SJSA1 (cell line): ENCODE measurements around the gene CYB561D2. TPM values are rescaled to one million over a fixed set of nuclear protein-coding genes. Genes with fewer than 3 reads are reported as not detected.
"Not testable (repeated sequence)": the region's sequence is repeated elsewhere in the genome, so short reads cannot be mapped to it uniquely, and the experiment has no call there.

Source experiments
- DNase-seq, 2 experiments: peaks; one replicate each; pipeline ENCODE4 v3.0.0-alpha.2; 2015 to 2020; ENCODE audit warnings: low spot score in 2 of 2, low read depth in 1 of 2
- H3K27ac ChIP-seq: fragments of 250-450 bp; sonication (Bioruptor Pico); 2 replicates; pipeline ENCODE4 v1.5.1; 2020; ENCODE audit warnings: mild to moderate bottlenecking, moderate library complexity
- H3K27me3 ChIP-seq: fragments of 250-450 bp; sonication (Bioruptor Pico); replicated peaks from 2 replicates; pipeline ENCODE4 v1.5.1; 2020; ENCODE audit warnings: mild to moderate bottlenecking, moderate library complexity
- H3K36me3 ChIP-seq: fragments of 250-450 bp; sonication (Bioruptor Pico); 2 replicates; pipeline ENCODE4 v1.5.1; 2020; ENCODE audit warnings: mild to moderate bottlenecking
- H3K4me1 ChIP-seq: fragments of 250-450 bp; sonication (Bioruptor Pico); replicated peaks from 2 replicates; pipeline ENCODE4 v1.6.1; 2021; ENCODE audit warnings: mild to moderate bottlenecking
- H3K4me3 ChIP-seq: fragments of 250-450 bp; sonication (Bioruptor Pico); 2 replicates; pipeline ENCODE4 v1.5.1; 2020; ENCODE audit warnings: mild to moderate bottlenecking
- H3K9me3 ChIP-seq: fragments of 250-450 bp; sonication (Bioruptor Pico); replicated peaks from 2 replicates; pipeline ENCODE4 v1.5.1; 2020; ENCODE audit warnings: mild to moderate bottlenecking
- total RNA-seq: library from RNA; depleted of rRNA; stranded (reverse); fragments of >200 nt; shearing (Covaris generic); gene quantifications from 2 replicates; pipeline ENCODE4 v1.2.3, GENCODE V29; 2014; rRNA removed

CYB561D2 gene, protein sequence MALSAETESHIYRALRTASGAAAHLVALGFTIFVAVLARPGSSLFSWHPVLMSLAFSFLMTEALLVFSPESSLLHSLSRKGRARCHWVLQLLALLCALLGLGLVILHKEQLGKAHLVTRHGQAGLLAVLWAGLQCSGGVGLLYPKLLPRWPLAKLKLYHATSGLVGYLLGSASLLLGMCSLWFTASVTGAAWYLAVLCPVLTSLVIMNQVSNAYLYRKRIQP
- 13.7 and 14.3 TPM in 2 replicates for total RNA-seq

DNA sequence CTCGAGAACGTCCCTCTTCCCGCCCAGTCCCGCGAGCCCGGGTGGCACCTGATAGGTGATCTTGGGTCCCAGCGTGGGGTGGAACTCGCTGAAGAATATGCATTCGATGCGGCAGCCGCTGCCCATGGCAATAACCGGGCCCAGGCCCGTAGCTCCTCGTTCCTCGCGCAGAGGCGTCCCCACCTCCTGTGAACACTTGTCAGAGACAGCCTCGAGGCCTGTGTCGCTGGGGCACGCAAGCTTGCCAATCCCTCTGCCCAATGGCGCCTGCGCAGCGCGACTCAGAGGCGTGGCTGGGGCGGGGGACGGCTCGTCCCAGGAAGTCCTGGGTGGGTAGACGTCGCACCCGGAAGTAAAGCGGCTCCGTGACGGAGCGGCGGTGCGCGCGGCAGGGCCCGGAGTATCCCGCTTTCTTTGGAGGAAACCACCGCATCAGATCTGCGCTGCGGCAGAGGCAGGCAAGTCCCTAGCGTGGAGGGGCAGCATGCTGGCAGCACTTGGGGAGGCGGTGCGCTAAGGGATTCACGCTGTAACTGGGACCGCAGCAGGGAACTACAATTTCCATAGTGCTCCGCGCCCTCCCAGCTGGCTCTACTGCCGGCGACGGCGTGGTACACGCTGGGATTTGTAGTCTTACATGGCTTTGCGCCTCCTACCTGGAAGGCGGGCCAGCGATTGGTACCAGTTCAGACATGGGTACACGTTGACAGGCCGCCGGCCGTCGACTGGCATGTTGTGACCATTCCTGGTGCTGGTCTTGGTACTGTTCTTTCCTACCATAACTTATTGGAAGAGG lies at the start of gene CYB561D2, which contains the start of gene NPRL2:
Gene CYB561D2, plus strand, starts transcription at position 336 of the 796 bp plus-strand sequence. CDS start 572 bp downstream, outside the sequence.
Gene NPRL2, minus strand, starts transcription at position 249 of the 796 bp plus-strand sequence. Its CDS starts 123 bp downstream, at position 126.
- peaks cover 21% of the 10 kb centered on the region for H3K4me1 ChIP-seq
- H3K9me3 ChIP-seq: no peaks in the 10 kb centered on the region
- peak; percentile 93 to 96 for DNase-seq
- no peaks in the 10 kb centered on the region for H3K27me3 ChIP-seq
- H3K27ac ChIP-seq: peak within 1 kb of the TSS; percentile 53
- peak within 1 kb of the TSS; percentile 75 for H3K4me3 ChIP-seq
- H3K36me3 ChIP-seq: peaks cover 47% of the 10 kb centered on the region

DNA sequence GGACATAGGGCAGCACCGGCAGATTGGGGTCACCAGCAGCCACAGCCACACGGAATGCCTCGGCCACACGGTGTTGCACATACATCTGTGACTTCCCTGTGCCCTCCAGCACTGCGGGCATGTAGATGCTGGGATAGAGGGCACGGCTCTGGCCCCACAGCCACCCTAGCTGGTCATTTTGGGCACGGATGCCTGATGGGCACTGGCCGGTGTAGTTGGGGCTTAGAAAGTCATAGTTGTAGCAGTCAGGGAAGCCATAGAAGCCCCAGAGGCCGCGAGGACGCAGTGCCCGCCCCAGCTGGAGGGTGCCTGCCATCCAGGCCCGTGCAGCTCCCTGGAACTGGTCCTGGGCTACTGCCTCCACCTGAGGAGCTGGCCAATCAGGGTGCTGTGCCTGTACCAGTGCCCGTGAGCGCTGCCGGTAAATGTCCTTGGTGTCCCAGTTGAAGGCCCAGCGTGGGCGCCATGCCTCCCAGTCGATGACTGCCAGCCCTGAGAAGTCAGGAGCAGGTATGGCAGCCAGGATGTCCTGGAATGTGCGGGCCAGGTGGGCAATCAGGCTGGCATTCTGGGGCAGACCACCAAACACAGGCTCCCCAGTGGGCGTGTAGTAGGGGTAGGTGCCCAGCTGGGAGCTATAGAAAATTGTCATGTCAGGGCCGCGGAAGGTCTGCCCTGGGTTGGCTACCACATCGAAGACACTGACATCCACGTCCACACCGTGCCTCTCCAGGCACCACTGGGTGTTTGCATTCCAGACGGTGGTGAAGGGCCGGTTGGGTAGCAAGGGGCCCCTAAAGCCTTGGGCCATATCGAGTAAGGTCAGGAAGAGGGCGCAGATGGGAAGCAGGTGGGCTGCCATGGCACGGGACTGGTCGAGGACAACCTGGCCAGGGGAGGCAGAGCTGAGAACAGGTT lies 48.3 kb upstream of the CYB561D2 start:
- H3K9me3 ChIP-seq: no peaks in the 10 kb centered on the region
- H3K36me3 ChIP-seq: no peaks in the 10 kb centered on the region
- H3K4me3 ChIP-seq: no peak overlapping the region
- H3K4me1 ChIP-seq: peaks cover 16% of the 10 kb centered on the region
- no peak for DNase-seq
- H3K27ac ChIP-seq: no peak overlapping the region
- no peaks in the 10 kb centered on the region for H3K27me3 ChIP-seq

DNA sequence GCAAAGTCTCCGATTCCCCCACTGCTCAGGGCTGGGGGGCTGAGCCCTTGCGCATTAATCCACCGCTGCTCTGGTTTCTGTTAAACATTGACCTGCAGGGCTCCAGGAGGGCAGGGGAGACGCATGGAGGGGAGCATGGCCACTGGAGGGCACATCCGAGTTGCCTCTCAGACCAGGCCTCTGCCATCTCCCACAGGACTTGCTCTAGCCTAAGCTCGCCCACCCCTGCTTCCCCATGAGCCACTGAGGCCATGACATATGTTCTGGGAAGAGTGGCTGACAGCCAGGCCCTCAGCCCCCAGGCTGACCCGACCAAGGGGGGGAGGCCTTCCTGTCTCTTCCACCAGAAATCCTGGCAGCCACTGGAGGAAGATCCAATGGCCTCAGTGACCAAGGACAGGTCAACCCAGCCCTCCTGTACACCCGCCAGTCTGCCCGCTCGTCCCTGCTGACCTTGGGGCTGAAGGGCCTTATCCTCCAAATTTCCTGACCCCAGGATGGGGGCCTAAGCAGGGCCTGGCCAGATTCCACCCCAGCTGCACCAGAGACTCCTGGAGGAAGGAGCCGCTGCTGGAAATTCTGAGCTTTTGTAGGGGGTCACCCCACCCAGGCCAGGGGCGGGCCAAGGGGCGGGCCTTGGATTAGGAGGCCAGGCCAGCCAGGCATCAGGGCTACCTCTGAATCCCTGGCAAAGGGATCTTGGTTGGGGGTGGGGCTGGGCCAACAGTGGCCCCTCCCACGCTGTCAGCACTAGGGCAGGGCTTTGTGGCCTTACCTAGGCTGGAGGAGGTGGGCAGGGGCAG lies 47.4 kb upstream of the CYB561D2 start, which contains the start of gene HYAL1:
Gene HYAL1, minus strand, starts transcription at position 562 of the 803 bp plus-strand sequence. CDS start 618 bp downstream, outside the sequence.
- DNase-seq: no peak
- Histone ChIP-seq H3K4me1 (peaks cover 16% of the 10 kb centered on the region), H3K27ac (no peak within 1 kb of the TSS), H3K36me3 (no peaks in the 10 kb centered on the region), H3K27me3 (no peaks in the 10 kb centered on the region), H3K9me3 (no peaks in the 10 kb centered on the region), H3K4me3 (no peak within 1 kb of the TSS)

DNA sequence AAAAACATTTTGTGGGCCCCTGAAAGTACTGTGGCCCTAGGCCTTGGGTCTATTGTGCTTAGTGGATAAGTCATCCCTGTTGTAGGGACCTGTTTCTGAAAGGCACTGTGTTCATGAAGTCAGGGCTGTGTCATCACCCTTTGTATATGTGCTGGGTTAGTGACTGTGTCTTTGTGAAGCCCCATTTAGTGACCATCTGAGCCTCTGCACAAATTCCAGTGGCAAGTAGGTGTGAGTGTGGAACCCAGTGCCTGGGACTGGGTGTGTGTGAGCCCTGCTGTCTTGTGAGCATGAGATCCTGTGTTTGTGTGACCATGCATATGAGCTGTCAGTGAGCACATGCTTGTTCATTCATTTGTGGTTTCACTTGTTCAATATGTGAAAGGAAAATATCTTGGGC lies 46.1 kb upstream of the CYB561D2 start:
- DNase-seq: no peak

DNA sequence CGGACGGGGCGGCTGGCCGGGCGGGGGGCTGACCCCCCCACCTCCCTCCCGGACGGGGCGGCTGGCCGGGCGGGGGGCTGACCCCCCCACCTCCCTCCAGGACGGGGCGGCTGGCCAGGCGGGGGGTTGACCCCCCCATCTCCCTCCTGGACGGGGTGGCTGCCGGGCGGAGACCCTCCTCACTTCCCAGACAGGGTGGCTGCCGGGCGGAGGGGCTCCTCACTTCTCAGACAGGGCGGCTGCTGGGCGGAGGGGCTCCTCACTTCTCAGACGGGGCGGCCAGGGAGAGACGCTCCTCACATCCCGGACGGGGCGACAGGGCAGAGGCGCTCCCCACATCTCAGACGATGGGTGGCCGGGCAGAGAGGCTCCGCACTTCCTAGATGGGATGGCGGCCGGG lies 38.6 kb upstream of the CYB561D2 start:
- not testable (repeated sequence) for H3K36me3 ChIP-seq, H3K9me3 ChIP-seq, H3K4me1 ChIP-seq, H3K27ac ChIP-seq, H3K27me3 ChIP-seq, DNase-seq, H3K4me3 ChIP-seq

More for the DNA sequence above, 46.1 kb upstream of the CYB561D2 start:
- no peaks in the 10 kb centered on the region for H3K36me3 ChIP-seq
- no peak overlapping the region for H3K27ac ChIP-seq
- H3K4me1 ChIP-seq: peaks cover 9% of the 10 kb centered on the region
- H3K9me3 ChIP-seq: no peaks in the 10 kb centered on the region
- H3K4me3 ChIP-seq: no peak overlapping the region
- H3K27me3 ChIP-seq: no peaks in the 10 kb centered on the region

DNA sequence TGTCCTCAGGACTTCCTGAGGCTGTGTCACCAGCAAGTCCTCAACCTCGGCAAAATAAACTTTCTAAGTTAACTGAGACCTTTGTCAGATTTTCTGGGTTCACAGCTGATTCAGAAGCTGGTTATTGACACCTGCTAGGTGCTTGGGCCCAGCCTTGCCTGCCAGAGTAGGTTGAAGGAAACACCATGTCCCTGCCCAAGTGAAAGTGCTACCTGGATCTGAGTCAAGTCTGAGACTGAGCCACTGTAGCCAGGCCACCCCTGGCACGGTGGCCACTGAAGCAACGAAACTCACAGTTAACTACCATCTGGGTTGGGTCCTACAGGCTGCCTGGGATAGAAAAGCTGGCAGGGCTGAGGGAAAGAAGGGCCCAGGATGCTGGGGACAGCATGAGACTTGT lies 36.3 kb upstream of the CYB561D2 start:
- Histone ChIP-seq H3K27me3 (no peaks in the 10 kb centered on the region), H3K36me3 (peaks cover 26% of the 10 kb centered on the region), H3K27ac (no peak overlapping the region), H3K4me1 (peaks cover 6% of the 10 kb centered on the region), H3K4me3 (no peak overlapping the region), H3K9me3 (no peaks in the 10 kb centered on the region)
- no peak for DNase-seq

DNA sequence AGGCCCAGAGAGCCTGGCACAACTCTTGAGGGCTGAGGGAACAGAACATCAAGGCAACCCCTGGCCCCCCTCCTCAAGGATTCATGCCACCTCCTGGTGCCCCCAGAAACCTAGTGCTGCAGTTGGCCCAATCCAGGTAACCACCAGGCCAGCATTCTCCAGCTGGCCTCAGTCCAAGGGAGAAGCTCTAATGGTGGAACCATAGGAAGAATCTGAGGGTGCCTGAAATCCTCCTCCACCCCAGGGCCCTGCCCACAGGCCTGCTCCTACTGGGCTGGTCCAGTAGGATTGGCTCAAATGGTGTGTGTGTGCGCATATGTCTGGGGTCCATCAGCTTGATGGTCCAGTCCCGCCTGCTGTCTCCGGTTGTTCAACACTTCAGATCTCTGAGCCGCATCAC lies 35.8 kb upstream of the CYB561D2 start:
- Histone ChIP-seq H3K36me3 (peaks cover 31% of the 10 kb centered on the region), H3K4me1 (peaks cover 6% of the 10 kb centered on the region), H3K9me3 (no peaks in the 10 kb centered on the region), H3K27me3 (no peaks in the 10 kb centered on the region), H3K4me3 (no peak overlapping the region), H3K27ac (no peak overlapping the region)
- no peak for DNase-seq

DNA sequence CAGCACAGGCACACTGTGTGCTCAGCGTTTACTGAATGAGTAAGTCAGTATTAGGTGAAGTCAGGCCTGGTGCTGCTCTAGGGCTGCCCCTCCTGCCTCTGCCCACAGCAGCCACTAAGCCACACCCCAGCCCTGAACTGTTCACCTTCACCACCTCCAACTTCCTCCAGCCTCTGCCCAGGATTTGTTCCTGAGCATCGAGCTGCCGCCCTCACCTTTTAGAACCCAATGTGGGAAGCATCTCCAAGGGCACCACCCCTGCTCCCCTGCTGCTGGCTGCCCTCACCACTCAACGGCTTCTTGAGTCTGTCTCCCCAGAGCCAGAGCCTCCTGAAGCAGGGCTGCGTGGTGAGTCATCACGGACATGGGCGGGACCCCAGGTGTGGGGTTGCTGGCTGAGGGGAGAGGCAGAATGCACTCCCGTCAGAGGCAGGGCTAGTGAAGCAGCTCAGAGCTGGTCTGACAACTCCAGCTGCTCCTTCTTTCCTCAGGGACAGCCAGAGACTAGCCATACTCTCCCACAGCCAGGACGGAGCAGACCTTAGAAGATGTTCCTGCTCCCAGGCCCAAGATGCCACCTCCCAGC lies 33.9 kb upstream of the CYB561D2 start:
- Histone ChIP-seq H3K4me1 (peaks cover 20% of the 10 kb centered on the region), H3K9me3 (no peaks in the 10 kb centered on the region)
- DNase-seq: no peak

DNA sequence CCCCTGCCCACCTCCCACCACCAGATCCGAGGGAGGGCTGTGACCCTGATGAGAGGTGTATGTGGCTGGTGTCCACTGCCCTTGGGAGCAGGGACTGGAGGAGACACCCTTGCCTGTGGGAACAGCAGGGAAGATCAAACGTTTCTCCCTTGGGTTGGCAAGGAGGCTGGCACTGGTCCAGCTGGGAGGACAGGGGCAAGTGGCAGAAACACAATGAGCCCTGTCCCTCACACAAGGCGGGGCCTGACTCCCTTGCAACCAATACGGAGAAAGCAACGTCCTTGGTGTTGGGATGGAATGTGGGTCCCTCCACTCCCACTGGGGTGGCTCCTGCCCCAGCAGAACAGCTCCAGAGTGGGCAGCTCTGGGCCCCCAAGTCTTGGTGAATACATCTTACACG lies 33.4 kb upstream of the CYB561D2 start:
- Histone ChIP-seq H3K27ac (no peak overlapping the region), H3K4me3 (no peak overlapping the region), H3K4me1 (peaks cover 24% of the 10 kb centered on the region), H3K27me3 (no peaks in the 10 kb centered on the region), H3K9me3 (no peaks in the 10 kb centered on the region), H3K36me3 (peaks cover 37% of the 10 kb centered on the region)
- no peak for DNase-seq

More for the DNA sequence above, 33.9 kb upstream of the CYB561D2 start:
- Histone ChIP-seq H3K4me3 (no peak overlapping the region), H3K27ac (no peak overlapping the region), H3K27me3 (no peaks in the 10 kb centered on the region), H3K36me3 (peaks cover 37% of the 10 kb centered on the region)

DNA sequence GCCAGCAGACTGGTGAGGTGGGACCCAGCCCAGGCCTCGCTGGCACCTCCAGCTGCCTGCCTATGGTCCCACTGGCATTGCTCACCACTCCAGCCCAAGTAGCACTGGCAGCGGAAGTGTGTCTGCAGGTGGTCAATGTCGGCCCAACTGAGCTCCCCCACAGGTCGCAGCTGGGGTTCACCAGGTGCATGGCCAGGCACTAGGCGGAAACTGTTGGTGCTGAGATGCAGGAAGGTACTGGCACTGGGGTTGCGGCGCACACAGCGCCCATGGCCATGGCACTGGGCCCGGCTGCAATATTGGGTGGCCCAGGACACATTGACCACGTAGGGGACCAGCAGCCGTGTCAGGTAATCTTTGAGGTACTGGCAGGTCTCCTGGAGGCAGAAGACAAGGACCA lies 32.5 kb upstream of the CYB561D2 start:
- peaks cover 24% of the 10 kb centered on the region for H3K4me1 ChIP-seq

DNA sequence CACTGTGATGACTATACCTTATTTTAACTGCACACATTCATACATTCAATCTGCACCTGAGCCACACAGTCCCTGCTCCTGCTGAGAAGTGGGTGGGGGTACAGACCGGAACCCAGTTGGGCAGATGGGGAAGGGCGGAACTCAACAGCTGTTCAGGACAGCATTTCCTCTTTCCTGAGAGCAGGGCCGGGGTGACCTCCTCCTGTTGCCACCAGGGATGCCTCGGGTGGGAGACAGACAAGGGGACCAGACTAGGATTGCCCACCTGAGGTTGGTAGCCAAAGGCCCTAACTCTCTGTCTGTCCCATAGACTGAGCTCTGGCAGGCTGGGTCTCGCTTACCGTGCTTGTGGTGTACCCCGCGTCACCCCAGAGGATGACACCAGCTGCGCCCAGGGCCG lies 32.0 kb upstream of the CYB561D2 start:
- Histone ChIP-seq H3K4me1 (peaks cover 24% of the 10 kb centered on the region), H3K27ac (no peak overlapping the region), H3K4me3 (no peak overlapping the region), H3K36me3 (peaks cover 37% of the 10 kb centered on the region), H3K9me3 (no peaks in the 10 kb centered on the region), H3K27me3 (no peaks in the 10 kb centered on the region)
- no peak for DNase-seq

More for the DNA sequence above, 32.5 kb upstream of the CYB561D2 start:
- H3K27me3 ChIP-seq: no peaks in the 10 kb centered on the region
- H3K27ac ChIP-seq: no peak overlapping the region
- no peak for DNase-seq
- peaks cover 37% of the 10 kb centered on the region for H3K36me3 ChIP-seq
- H3K4me3 ChIP-seq: no peak overlapping the region
- H3K9me3 ChIP-seq: no peaks in the 10 kb centered on the region

DNA sequence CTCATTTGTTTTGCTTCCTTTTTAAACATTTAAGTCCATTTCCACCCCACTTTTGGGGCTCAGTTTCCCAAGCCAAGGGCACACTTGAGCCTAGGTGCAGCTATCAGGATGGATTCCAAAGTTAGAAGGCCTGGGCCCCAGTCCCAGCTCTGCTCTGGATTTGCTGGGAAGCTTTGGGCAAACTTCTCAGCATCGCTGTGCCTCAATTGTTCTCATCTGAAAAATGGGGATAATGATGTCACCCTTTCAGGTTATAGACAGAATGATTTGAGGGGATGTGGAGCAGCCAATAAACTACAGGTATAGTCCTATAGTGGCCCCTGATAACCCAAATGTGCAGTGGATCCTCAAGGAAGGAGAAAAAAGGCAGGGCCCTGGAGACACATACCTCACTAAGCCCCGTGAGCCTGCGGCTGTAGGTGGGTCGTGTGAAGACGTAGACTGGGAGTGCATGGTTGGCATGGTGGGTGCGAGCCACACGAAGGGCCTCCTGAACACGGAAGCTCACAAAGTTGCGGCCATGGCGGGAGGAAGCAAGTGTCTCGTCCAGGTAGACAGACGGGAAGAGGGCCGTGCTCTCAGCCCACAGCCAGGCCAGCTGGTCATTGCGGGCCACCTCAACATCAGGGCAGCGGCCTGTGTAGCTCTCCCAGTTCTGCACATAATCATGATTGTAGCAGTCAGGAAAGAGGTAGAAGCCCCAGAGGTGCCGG lies 31.3 kb upstream of the CYB561D2 start:
- DNase-seq: no peak
- peaks cover 44% of the 10 kb centered on the region for H3K36me3 ChIP-seq
- peaks cover 24% of the 10 kb centered on the region for H3K4me1 ChIP-seq
- H3K4me3 ChIP-seq: no peak overlapping the region
- H3K27ac ChIP-seq: no peak overlapping the region
- H3K9me3 ChIP-seq: no peaks in the 10 kb centered on the region
- no peaks in the 10 kb centered on the region for H3K27me3 ChIP-seq
